ENCODE results near the gene PTPN3. TPM values are rescaled to one million over a fixed set of nuclear protein-coding genes. Genes with fewer than 3 reads are reported as not detected.

Gene PTPN3
- polyA plus RNA-seq, 4 donors, result 15.3 to 43.5 (median 34.0) TPM

- WGBS, 3 donors, result 69 to 81% (median 78%) methylated on average over 4 of the region's 4 CpGs
- H3K4me3 ChIP-seq (ENCODE audit: low read depth in 1 of 3, low read length in 3 of 3), result no peak overlapping the region
- no peak for FAIRE-seq
These were observed 38.7 kb downstream of the PTPN3 start for GRCh38 chr9:109459423-109459822.

DNA sequence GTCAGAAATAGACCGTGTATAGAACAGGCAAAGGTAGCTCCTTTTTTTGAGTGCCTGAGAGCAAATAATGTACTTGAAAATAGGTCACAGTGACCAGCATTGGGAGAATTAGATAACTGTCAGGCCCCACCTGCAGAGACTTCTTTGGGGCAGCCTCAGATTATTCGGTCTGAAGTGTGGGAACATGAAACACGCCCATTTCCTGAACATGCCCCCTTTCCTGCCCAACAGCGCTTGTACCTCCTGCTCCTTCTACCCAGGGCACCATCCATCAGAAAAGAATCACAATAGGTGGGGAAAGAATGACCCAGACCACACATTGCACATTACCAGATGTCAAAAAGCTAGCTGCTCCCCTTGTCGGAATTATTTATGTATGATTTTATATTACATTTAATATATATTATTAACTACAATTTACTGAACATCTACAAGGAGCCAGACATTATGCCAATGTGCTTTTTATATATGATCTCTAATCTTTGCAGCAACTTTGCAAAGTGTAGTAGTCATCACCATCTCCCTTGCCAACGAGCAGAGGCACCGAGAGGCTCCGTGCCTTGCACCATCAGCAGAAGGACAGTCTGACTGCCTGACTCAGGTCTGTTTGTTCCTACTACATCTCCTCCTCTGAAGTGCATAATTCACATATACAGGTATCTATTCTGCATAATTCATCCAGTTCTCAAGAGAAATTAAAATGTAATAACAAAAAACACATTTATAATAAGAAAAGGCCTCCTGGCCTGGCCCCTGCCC, 39.5 kb downstream of the PTPN3 start:
- no peak overlapping the region for H3K27ac ChIP-seq (ENCODE audit: low read depth in 1 of 3, low read length in 2 of 3)
- peaks cover 0 to 69% (median 20%) of the 10 kb centered on the region in 3 donors for H3K36me3 ChIP-seq (ENCODE audit: control insufficient read depth in 3 of 3, insufficient read depth in 2 of 3, low read depth in 1 of 3, low read length in 3 of 3)
- H3K4me1 ChIP-seq (ENCODE audit: control insufficient read depth in 3 of 3, insufficient read depth in 2 of 3, low read depth in 1 of 3, low read length in 2 of 3), result no peaks in the 10 kb centered on the region
- H3K27me3 ChIP-seq (ENCODE audit: control insufficient read depth in 3 of 3, insufficient read depth in 3 of 3, low read length in 3 of 3), result no peaks in the 10 kb centered on the region
- no peak overlapping the region for H3K4me3 ChIP-seq (ENCODE audit: low read depth in 1 of 3, low read length in 3 of 3)
- no peak for FAIRE-seq
- no peak for DNase-seq
- H3K9me3 ChIP-seq (ENCODE audit: control insufficient read depth in 2 of 2, insufficient read depth in 1 of 2, low read depth in 1 of 2, low read length in 1 of 2), result no peaks in the 10 kb centered on the region
- WGBS, 3 donors, result 80 to 81% (median 80%) methylated on average over 8 of the region's 8 CpGs

More at GRCh38 chr9:109459423-109459822, 38.7 kb downstream of the PTPN3 start:
- Histone ChIP-seq H3K36me3 (ENCODE audit: control insufficient read depth in 3 of 3, insufficient read depth in 2 of 3, low read depth in 1 of 3, low read length in 3 of 3) (peaks cover 0 to 68% (median 20%) of the 10 kb centered on the region in 3 donors), H3K27ac (ENCODE audit: low read depth in 1 of 3, low read length in 2 of 3) (no peak overlapping the region), H3K27me3 (ENCODE audit: control insufficient read depth in 3 of 3, insufficient read depth in 3 of 3, low read length in 3 of 3) (no peaks in the 10 kb centered on the region), H3K4me1 (ENCODE audit: control insufficient read depth in 3 of 3, insufficient read depth in 2 of 3, low read depth in 1 of 3, low read length in 2 of 3) (no peaks in the 10 kb centered on the region), H3K9me3 (ENCODE audit: control insufficient read depth in 2 of 2, insufficient read depth in 1 of 2, low read depth in 1 of 2, low read length in 1 of 2) (no peaks in the 10 kb centered on the region)
- DNase-seq, result no peak

- H3K27me3 ChIP-seq (ENCODE audit: control insufficient read depth in 3 of 3, insufficient read depth in 3 of 3, low read length in 3 of 3), result no peaks in the 10 kb centered on the region
- WGBS, 3 donors, result 81 to 91% (median 83%) methylated on average over 7 of the region's 7 CpGs
- H3K36me3 ChIP-seq (ENCODE audit: control insufficient read depth in 3 of 3, insufficient read depth in 2 of 3, low read depth in 1 of 3, low read length in 3 of 3), result peaks cover 0 to 70% (median 18%) of the 10 kb centered on the region in 3 donors
- no peak for DNase-seq
- H3K27ac ChIP-seq (ENCODE audit: low read depth in 1 of 3, low read length in 2 of 3), result no peak overlapping the region
- no peak overlapping the region for H3K4me3 ChIP-seq (ENCODE audit: low read depth in 1 of 3, low read length in 3 of 3)
- H3K9me3 ChIP-seq (ENCODE audit: control insufficient read depth in 2 of 2, insufficient read depth in 1 of 2, low read depth in 1 of 2, low read length in 1 of 2), result no peaks in the 10 kb centered on the region
- FAIRE-seq, result no peak
- no peaks in the 10 kb centered on the region for H3K4me1 ChIP-seq (ENCODE audit: control insufficient read depth in 3 of 3, insufficient read depth in 2 of 3, low read depth in 1 of 3, low read length in 2 of 3)
These were observed 41.3 kb downstream of the PTPN3 start for GRCh38 chr9:109456811-109457210.

DNA sequence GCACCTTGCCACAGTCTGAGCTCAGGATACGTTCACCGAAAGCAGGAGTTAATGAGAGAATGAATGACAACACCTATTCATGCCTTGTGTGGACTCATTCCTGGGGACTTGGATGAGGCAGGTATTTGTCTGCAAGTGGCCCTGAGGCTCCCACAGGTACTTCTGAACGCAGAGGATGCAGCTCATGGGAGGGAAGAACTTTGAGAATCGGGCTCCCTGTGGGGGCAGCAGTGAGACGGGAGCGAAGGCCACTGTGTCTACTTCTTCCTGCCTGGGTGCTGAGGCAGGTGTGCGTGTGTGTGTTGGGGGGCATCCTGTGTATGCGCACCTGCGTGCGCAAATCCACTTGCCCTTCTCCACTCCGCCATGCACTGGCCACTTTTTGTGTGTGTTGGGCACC, 42.2 kb downstream of the PTPN3 start:
- FAIRE-seq, result no peak
- no peak overlapping the region for H3K27ac ChIP-seq (ENCODE audit: low read depth in 1 of 3, low read length in 2 of 3)
- no peaks in the 10 kb centered on the region for H3K4me1 ChIP-seq (ENCODE audit: control insufficient read depth in 3 of 3, insufficient read depth in 2 of 3, low read depth in 1 of 3, low read length in 2 of 3)
- no peak for DNase-seq
- no peaks in the 10 kb centered on the region for H3K9me3 ChIP-seq (ENCODE audit: control insufficient read depth in 2 of 2, insufficient read depth in 1 of 2, low read depth in 1 of 2, low read length in 1 of 2)
- 80 to 88% (median 84%) methylated on average over 11 of the region's 11 CpGs for WGBS, 3 donors
- no peak overlapping the region for H3K4me3 ChIP-seq (ENCODE audit: low read depth in 1 of 3, low read length in 3 of 3)
- H3K27me3 ChIP-seq (ENCODE audit: control insufficient read depth in 3 of 3, insufficient read depth in 3 of 3, low read length in 3 of 3), result no peaks in the 10 kb centered on the region
- H3K36me3 ChIP-seq (ENCODE audit: control insufficient read depth in 3 of 3, insufficient read depth in 2 of 3, low read depth in 1 of 3, low read length in 3 of 3), result peaks cover 0 to 67% (median 15%) of the 10 kb centered on the region in 3 donors

DNA sequence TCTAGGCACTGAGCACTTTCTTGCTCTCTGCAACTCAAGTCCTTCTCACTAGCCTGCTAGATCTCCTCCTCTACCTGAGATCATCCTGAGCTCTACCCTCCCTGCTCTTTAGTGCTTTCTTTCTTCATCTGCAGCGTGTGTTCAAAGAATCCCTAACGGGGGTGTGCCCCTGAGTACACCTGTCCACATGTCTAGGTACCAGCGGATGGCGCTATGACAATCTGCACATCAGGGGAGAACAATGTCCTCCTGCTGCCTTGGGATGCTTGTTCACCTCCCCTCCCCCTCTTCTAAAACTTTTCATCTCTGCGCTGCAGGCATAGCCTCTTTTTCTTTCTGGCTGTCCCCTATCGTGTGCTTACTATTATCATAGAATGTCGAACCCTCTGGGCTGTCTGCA, 42.7 kb downstream of the PTPN3 start:
- no peaks in the 10 kb centered on the region for H3K27me3 ChIP-seq (ENCODE audit: control insufficient read depth in 3 of 3, insufficient read depth in 3 of 3, low read length in 3 of 3)
- WGBS, 3 donors, result 82 to 91% (median 87%) methylated on average over 7 of the region's 7 CpGs
- no peaks in the 10 kb centered on the region for H3K4me1 ChIP-seq (ENCODE audit: control insufficient read depth in 3 of 3, insufficient read depth in 2 of 3, low read depth in 1 of 3, low read length in 2 of 3)
- no peak overlapping the region for H3K4me3 ChIP-seq (ENCODE audit: low read depth in 1 of 3, low read length in 3 of 3)
- FAIRE-seq (no peak), DNase-seq (no peak)
- no peak overlapping the region for H3K27ac ChIP-seq (ENCODE audit: low read depth in 1 of 3, low read length in 2 of 3)
- peaks cover 0 to 64% (median 12%) of the 10 kb centered on the region in 3 donors for H3K36me3 ChIP-seq (ENCODE audit: control insufficient read depth in 3 of 3, insufficient read depth in 2 of 3, low read depth in 1 of 3, low read length in 3 of 3)
- H3K9me3 ChIP-seq (ENCODE audit: control insufficient read depth in 2 of 2, insufficient read depth in 1 of 2, low read depth in 1 of 2, low read length in 1 of 2), result no peaks in the 10 kb centered on the region

GRCh38 chr9:109454601-109455155, 43.4 kb downstream of the PTPN3 start:
- DNase-seq, result no peak
- H3K4me1 ChIP-seq (ENCODE audit: control insufficient read depth in 3 of 3, insufficient read depth in 2 of 3, low read depth in 1 of 3, low read length in 2 of 3), result no peaks in the 10 kb centered on the region
- 77 to 86% (median 80%) methylated on average over 5 of the region's 5 CpGs for WGBS, 3 donors
- peaks cover 0 to 60% (median 9%) of the 10 kb centered on the region in 3 donors for H3K36me3 ChIP-seq (ENCODE audit: control insufficient read depth in 3 of 3, insufficient read depth in 2 of 3, low read depth in 1 of 3, low read length in 3 of 3)
- no peak overlapping the region for H3K4me3 ChIP-seq (ENCODE audit: low read depth in 1 of 3, low read length in 3 of 3)
- H3K27me3 ChIP-seq (ENCODE audit: control insufficient read depth in 3 of 3, insufficient read depth in 3 of 3, low read length in 3 of 3), result no peaks in the 10 kb centered on the region
- H3K9me3 ChIP-seq (ENCODE audit: control insufficient read depth in 2 of 2, insufficient read depth in 1 of 2, low read depth in 1 of 2, low read length in 1 of 2), result no peaks in the 10 kb centered on the region
- FAIRE-seq, result no peak
- H3K27ac ChIP-seq (ENCODE audit: low read depth in 1 of 3, low read length in 2 of 3), result no peak overlapping the region

DNA sequence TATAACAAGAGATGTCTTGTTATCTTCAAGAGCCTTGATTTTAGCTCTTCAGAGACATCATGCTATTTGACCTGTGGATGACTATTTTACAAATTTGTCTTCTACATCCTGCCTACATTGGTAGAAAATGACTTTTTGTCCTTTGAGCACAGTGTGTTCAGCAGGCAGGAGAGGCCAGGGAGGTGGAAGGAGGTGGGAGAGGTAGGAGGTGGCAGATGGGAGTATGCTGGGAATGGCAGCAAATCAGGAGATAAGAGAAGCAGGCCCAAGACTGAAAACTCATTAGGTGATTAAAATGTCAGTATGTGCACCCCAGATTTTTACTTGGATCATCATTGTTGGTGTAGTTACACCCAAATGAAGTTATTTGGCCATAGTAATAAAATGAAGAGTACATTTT, 44.1 kb downstream of the PTPN3 start:
- Histone ChIP-seq H3K36me3 (ENCODE audit: control insufficient read depth in 3 of 3, insufficient read depth in 2 of 3, low read depth in 1 of 3, low read length in 3 of 3) (peaks cover 0 to 58% (median 7%) of the 10 kb centered on the region in 3 donors), H3K4me3 (ENCODE audit: low read depth in 1 of 3, low read length in 3 of 3) (no peak overlapping the region), H3K27me3 (ENCODE audit: control insufficient read depth in 3 of 3, insufficient read depth in 3 of 3, low read length in 3 of 3) (no peaks in the 10 kb centered on the region), H3K27ac (ENCODE audit: low read depth in 1 of 3, low read length in 2 of 3) (no peak overlapping the region), H3K9me3 (ENCODE audit: control insufficient read depth in 2 of 2, insufficient read depth in 1 of 2, low read depth in 1 of 2, low read length in 1 of 2) (no peaks in the 10 kb centered on the region), H3K4me1 (ENCODE audit: control insufficient read depth in 3 of 3, insufficient read depth in 2 of 3, low read depth in 1 of 3, low read length in 2 of 3) (no peaks in the 10 kb centered on the region)
- DNase-seq (no peak), FAIRE-seq (no peak)

DNA sequence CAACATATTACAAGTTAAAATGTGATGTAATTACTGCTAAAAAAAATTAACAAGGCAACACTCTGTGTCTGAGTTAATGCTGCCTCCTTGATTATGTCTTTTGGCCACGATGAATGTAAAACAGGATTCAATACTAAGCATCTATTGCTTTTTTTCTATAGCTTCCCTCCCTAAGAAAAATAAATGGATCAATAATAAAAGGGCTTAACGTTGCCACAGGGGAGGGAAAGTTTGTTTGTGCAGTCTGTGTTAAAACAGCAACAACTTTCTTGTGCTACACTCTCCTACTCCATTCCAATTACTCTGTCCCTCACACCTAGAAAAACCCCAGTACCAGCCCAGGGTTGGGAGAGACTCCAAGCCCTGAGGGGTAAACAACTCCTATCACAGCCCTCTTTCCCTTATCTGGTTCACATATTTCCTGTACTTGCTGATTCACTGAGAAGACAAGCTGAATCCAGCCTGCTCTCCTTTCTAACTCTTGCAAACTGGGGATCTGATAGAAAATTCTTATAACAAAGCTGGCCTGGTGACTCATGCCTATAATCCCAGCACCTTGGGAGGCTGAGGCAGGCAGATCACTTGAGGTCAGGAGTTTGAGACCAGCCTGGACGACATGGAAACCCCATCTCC, 44.8 kb downstream of the PTPN3 start:
- WGBS, 3 donors, result 71 to 82% (median 72%) methylated on average over 3 of the region's 3 CpGs
- no peak overlapping the region for H3K27ac ChIP-seq (ENCODE audit: low read depth in 1 of 3, low read length in 2 of 3)
- H3K36me3 ChIP-seq (ENCODE audit: control insufficient read depth in 3 of 3, insufficient read depth in 2 of 3, low read depth in 1 of 3, low read length in 3 of 3), result peaks cover 0 to 55% (median 7%) of the 10 kb centered on the region in 3 donors
- H3K4me1 ChIP-seq (ENCODE audit: control insufficient read depth in 3 of 3, insufficient read depth in 2 of 3, low read depth in 1 of 3, low read length in 2 of 3), result no peaks in the 10 kb centered on the region
- no peaks in the 10 kb centered on the region for H3K9me3 ChIP-seq (ENCODE audit: control insufficient read depth in 2 of 2, insufficient read depth in 1 of 2, low read depth in 1 of 2, low read length in 1 of 2)
- FAIRE-seq (no peak), DNase-seq (no peak)
- H3K27me3 ChIP-seq (ENCODE audit: control insufficient read depth in 3 of 3, insufficient read depth in 3 of 3, low read length in 3 of 3), result no peaks in the 10 kb centered on the region
- H3K4me3 ChIP-seq (ENCODE audit: low read depth in 1 of 3, low read length in 3 of 3), result no peak overlapping the region

Measured in small intestine (tissue), 7 donors.